HT1080 (cell line): ENCODE data around the gene CCNA2. TPM values are rescaled to one million over a fixed set of nuclear protein-coding genes. Genes with fewer than 3 reads are reported as not detected.

Source experiments
- DNase-seq: peaks from one replicate; pipeline ENCODE4 v3.0.0-alpha.2; 2015; ENCODE audit warnings: low read depth
- total RNA-seq: library from RNA; depleted of rRNA; stranded (reverse); fragments of >200 nt; shearing (Covaris generic); gene quantifications from 2 replicates; pipeline ENCODE4 v1.2.3, GENCODE V29; 2014; rRNA removed

The CCNA2 gene
- total RNA-seq, 1 experiment from 2014 or later = 190 TPM

DNA sequence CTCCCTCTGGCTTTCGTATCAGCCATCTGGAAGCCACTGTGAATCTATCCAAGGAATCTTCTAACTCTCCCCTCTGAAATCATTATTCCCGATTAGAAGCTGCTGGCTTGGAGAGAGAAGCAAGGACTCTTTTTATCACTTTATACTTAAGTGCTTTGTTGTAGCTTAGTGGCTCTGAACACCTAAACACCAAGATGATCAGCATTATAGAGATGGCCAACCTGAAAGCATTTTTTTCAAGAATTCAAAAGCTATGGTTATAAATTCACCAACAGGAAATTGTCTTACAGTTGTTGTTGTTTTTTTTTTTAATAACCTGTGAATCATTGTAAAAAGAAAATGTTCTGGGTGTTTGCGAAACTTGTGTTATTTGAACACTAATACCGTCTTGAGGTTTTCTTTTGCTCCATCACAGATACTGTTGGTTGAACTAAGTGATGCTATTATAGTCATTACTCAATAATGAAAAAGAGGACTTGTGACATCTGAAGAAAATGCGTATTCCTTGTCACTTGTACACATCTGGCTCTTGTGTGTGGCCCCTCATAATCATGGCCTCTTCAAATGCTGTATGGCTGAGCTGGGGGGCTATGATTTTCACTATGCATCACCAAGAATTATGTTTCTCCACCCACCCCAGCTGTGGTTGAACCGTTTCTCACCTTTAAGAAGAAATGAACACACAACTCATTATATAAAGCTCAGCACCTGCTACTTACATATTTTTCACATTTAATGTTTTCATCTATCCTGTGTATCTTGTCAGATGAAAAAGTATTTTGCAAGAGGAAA lies 46.9 kb downstream of the CCNA2 start:
- no peak for DNase-seq

DNA sequence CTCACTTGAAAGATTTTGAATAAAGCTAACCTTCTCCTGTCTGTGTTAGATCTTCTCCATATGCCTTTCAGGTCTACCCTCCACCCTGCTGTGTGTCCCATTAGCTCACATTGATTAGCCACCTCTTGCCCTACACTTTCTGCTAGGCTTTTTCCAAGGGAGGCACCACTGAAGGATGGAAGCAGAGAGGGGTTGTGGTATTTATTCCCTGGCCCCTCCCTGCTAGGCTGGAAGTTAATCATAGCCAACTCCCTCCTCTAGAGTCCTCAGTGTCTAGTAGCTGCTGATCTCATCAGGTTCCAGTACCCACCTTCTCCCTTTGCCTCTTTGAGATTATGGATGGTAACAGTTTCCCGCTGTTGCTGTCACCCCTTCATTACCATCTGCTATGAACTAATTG lies 49.8 kb downstream of the CCNA2 start:
- peak; percentile 14 for DNase-seq

- DNase-seq = no peak
Measured at GRCh38 chr4:121771869-121772268, 51.8 kb downstream of the CCNA2 start.

DNA sequence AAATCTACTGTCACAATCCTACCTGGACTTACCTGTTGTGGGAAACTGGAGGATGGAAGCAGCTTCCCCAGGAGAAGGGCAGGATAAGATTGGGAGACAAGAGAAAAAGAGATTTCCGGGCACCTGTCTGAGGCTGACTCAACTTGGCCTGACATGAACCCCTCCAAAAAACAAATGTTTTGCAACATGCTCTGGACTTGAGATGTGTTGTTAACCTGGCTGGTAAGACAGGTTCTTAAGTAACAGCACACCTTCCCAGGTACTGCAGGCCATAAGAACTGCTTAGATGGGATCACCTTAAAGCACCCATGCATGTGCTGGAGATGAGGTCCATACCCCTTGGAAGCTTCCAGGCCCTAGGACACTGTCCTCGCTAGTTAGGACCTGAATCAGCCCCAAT lies 54.3 kb downstream of the CCNA2 start:
- DNase-seq = no peak

- no peak for DNase-seq
Measured at GRCh38 chr4:121767166-121767565, 56.5 kb downstream of the CCNA2 start.

Other genes starting within 250 kb of the CCNA2 start
- gene ANXA5, start 126.9 kb downstream of the CCNA2 start, total RNA-seq = 489 and 521 TPM in 2 replicates
- gene SMIM43, start 58.7 kb downstream of the CCNA2 start, total RNA-seq = not detected in 2 replicates
- gene EXOSC9, start 22.6 kb downstream of the CCNA2 start, total RNA-seq = 56.8 and 64.4 TPM in 2 replicates
- gene BBS7, start 46.6 kb upstream of the CCNA2 start, total RNA-seq = 11.0 and 13.4 TPM in 2 replicates
- 1.5 and 2.8 TPM in 2 replicates for gene TRPC3, start 128.2 kb upstream of the CCNA2 start, total RNA-seq